HL-60/S4 treated with phorbol 12-myristate 13-acetate at 8.2 ng/mL for 4 days and 3 days (cell line): Measurements from ENCODE around the gene SLC35G4.
"Not testable (repeated sequence)": the region's sequence is repeated elsewhere in the genome, so short reads cannot be mapped to it uniquely, and the experiment has no call there.

Experiments
- in situ Hi-C: fragments of 300-500 bp; cut with MboI; formaldehyde crosslinking; loops from 2 replicates; pipeline ENCODE4 v1.15.0; 2022; ENCODE audit warnings: low sequenced_read_pairs

The SLC35G4 gene

DNA sequence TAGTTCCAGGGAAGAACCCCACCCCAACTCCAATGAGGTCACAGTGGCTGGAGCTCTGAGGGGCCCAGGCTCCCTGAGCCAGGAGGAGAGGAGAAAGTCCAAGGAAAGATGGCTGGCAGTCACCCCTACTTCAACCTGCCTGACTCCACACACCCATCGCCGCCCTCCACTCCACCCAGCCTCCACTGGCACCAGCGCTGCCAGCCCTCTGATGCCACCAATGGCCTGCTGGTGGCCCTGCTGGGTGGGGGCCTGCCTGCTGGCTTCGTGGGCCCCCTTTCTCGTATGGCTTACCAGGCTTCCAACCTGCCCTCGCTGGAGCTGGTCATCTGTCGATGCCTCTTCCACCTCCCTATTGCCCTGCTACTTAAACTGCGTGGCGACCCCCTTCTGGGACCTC is at the start of gene SLC35G4:
SLC35G4 (plus strand) TSS at position 109 of the 400 bp plus-strand sequence; CDS start at position 109, 0 bp downstream.
- in situ Hi-C loops = not testable (repeated sequence)

DNA sequence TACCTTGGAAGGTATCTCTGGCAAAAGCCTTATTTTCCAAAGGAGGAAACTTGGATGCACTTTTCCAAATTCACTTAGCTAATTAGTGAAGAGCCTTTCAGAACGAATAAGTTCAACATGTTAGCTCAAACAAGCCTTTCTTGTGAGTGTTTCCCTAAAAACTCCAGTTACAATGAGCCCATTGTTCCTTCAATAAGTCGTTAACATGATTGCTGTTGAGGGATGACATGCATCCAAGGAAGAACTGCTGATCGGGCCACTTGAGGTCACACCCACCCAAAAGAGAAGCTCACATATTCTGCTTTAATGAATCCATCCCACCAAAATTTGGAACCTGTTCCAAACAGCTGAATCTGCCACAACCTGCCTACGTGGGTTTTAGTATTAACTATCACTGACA is 48.1 kb upstream of the SLC35G4 start:
- in situ Hi-C loops = no loop called here

DNA sequence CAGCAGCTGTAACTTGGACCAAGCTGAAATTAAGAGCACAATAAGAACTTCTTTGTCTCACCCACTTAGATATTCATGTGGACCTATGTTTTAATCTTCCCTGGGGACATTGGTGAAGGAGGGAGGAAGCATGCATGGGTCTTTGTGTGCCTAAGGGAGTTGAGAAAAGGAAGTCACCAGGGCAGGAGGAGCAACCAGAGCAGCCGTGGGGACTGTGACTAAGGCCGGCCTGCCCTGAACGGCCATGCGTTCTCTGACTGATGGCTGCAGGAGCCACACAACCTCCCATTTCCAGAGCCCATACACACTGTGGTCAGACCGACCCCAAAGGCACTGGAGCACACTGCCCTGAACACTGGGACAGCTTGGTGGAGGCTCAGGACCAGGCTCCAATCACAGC is 43.7 kb upstream of the SLC35G4 start:
- in situ Hi-C loops = no loop called here

DNA sequence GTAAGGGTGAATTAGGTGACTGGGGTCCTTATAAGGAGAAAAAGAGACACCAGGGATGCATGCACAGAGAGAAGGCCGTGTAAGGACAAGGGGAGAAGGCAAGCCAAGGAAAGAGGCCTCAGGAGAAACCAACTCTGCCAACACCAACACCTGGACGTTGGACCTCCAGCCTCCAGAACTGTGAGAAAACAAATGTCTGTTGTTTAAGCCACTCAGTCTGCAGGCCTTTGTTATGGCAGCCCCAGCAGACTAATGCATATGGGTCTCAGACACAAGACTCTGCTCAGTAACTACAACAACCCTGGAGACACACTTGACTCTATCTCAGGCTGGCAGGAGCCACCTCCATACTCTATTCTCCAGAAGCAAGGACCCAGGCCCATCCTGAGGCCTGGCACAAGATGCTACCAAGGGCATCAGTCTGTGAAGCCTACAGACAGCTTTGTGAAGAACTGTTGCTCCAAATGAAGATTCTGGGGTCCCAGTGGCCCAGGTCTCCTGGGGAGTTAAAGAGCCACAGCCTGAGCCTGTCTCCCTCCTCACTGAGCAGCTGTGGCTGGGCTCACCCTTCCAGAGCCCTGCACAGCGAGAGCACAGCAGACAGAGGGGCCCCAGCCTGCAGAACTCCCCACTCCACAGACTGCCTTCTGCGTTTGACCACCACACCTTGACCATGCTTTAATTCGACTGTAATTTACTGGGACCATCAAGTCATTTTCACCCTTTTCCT is 43.0 kb upstream of the SLC35G4 start:
- in situ Hi-C loops = no loop called here

DNA sequence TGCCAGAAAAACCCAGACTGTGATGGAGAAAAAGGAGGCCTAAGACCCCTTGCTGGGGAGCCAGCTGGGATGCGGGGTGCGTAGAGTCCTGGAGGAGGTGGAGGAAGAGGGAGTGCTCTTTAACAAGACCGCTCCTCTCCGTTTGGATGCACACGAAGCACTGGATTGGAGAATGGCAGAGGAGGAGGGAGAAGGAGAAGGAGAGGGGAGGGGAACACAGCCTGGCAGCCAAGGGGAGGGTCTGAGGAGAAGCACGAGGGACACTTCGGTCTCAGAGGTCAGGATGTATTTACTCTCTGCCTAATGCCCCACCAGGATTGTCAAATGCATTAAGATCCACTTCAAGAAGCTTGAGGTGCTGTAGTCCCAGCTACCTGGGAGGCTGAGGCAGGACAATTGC is 42.0 kb upstream of the SLC35G4 start:
- in situ Hi-C loops = no loop called here

- in situ Hi-C loops = no loop called here
Measured at GRCh38 chr18:11570073-11570588, 39.3 kb upstream of the SLC35G4 start.

- in situ Hi-C loops = no loop called here
Measured at GRCh38 chr18:11570769-11571412, 38.5 kb upstream of the SLC35G4 start.

DNA sequence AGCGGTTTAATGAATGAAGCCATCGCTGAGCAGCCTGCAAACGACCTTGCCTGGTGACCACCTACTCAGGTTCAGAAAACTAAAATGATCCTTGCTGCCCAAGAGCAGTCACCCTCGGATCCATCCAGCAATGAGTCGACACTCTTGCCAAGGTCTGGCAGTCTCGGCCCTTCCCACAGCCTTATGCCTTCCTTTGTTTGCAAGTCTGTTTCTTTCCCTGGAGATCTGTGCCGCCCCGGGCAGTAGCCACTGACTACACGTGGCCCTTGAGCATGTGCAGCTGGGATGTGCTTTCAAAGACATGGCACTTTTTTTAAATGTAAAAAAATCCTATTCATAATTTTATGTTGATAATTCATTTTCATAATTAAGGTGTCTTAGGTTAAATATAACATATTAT is 37.2 kb upstream of the SLC35G4 start:
- in situ Hi-C loops = no loop called here

DNA sequence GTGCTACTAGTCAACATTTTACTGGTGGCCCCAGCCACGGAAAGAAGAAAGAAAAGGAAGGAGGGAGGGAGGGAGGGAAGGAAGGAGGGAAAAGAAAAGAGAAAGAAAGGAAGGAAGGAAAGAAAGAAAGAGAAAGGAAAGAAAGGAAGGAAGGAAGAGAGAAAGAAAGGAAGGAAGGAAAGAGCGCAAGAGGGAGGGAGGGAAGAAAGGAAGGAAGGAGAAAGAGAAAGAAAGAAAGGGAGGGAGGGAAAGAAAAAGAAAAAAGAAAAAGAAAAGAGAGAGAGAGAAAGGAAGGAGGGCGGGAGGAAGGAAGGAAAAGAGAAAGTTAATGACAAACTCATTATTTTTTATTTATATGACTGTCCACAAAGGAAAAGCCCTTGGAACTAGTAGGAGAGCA is 34.9 kb upstream of the SLC35G4 start:
- in situ Hi-C loops = no loop called here

- in situ Hi-C loops = no loop called here
Measured at GRCh38 chr18:11577271-11578112, 31.9 kb upstream of the SLC35G4 start.

GRCh38 chr18:11578799-11579198 is 30.6 kb upstream of the SLC35G4 start:
- in situ Hi-C loops = no loop called here

DNA sequence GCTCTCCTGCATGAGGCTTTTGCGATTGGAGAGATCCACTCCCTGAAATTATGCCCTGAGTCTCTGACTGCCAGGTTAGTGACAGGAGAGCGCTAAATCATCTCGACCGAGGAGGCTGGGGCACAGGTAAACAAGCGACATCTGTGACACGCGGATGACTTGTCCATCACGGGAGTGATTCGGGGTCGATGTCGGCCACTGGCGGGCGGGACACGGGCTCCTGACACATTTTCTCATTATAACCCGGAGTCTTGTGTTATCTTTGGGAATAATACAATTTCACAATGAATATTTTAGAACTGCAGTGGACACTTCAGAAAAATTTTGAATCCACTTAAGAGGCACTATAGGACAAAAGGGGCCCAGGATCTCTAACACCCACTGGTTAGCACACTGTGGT is 29.5 kb upstream of the SLC35G4 start:
- in situ Hi-C loops = no loop called here

GRCh38 chr18:11581286-11581685 is 28.1 kb upstream of the SLC35G4 start:
- in situ Hi-C loops = no loop called here

DNA sequence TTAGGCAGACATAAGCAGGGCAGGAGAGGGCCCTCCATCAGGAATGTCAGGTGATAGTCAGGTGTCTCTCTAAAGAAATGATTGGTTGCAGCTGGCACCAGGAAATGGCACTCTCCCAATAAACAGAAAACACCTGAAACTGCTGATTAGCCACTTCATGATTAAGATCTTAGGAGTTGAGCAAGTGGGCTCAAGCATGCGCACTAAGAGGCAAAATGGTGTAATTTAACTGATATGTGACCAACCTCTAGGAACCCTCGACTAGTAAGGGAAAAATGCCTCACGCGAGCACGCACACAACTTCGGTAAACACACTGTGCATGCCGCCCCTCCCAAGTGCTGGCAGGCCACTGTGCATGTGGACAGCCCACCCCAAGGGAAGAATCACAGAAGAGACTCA is 23.8 kb upstream of the SLC35G4 start:
- in situ Hi-C loops = no loop called here

DNA sequence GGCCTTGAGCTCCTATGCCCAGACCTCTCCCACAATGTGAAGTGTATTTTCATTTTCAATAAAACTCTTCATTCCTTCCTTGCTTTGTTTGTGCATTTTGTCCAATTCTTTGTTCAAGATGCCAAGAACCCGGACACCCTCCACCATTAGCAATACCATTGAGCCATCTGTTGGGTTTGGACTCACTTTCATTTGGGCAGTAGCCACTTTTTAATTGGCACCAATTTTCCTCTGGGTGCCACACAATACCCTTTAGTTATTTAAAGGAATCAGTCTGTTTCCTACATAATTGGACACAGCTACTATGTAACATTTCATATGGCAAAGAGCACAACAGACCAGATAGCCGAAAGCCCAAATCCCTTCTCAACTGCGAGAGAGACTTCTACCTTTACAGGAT is 22.5 kb upstream of the SLC35G4 start:
- in situ Hi-C loops = no loop called here

- in situ Hi-C loops = no loop called here
Measured at GRCh38 chr18:11587432-11587831, 22.0 kb upstream of the SLC35G4 start.

DNA sequence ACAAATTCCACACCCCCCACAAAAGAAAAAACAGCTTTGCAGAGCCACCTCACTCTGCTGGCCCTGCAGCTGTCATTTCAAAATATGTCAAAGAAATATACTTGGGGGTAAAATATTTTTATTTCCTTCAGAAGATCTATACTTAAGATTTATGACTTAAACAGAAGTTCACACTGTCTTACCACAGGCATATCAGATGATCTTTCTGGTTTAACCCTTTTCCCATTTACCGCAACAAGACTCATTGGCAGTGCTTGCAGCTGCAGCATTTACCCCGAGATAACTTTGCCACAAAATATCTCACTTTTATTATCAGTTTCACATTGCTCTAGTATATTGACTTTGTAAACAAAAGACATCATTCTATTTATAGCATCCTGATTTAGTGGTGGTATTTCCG is 21.6 kb upstream of the SLC35G4 start:
- in situ Hi-C loops = no loop called here

- in situ Hi-C loops = no loop called here
Measured at GRCh38 chr18:11591957-11592356, 17.4 kb upstream of the SLC35G4 start.

GRCh38 chr18:11600321-11600720 is 9.1 kb upstream of the SLC35G4 start:
- in situ Hi-C loops = no loop called here

DNA sequence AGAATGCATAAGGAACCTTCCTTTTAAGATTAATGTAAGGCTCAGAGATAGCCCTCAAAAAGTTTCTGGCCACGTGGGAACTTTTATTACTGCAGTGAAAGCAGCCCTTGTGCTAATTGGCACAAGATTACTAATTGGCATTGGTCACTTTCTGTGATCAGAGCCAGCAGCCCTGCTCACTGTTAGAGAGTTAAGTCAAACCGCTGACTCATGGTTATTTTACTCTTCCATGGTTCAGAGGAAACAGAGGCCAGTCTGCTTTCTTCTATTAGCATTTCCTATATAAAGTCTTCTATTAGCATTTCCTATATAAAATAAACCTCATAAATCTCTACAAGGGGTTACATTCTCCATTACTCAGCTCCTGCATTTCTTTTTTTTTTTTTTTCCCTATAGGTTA is 1.5 kb upstream of the SLC35G4 start:
- in situ Hi-C loops = no loop called here

- in situ Hi-C loops = not testable (repeated sequence)
Measured at GRCh38 chr18:11608618-11609017, 778 bp upstream of the SLC35G4 start.

GRCh38 chr18:11613073-11613472 is 3.7 kb downstream of the SLC35G4 start:
- in situ Hi-C loops = not testable (repeated sequence)
